Uterus (tissue), 4 donors: ENCODE results near the gene CIITA. TPM values are rescaled to one million over a fixed set of nuclear protein-coding genes. Genes with fewer than 3 reads are reported as not detected.

Source experiments
- DNase-seq, 2 donors: peaks; one replicate each; pipeline ENCODE4 v3.0.0-alpha.2; 2019 to 2020
- H3K27ac ChIP-seq, 2 donors: fragments of 200-600 bp; sonication (generic); 1 replicate in 1 of 2; 2 replicates in 1 of 2; pipeline ENCODE4 v1.5.1; 2016 to 2018
- H3K27me3 ChIP-seq, 2 donors: fragments of 200-600 bp; sonication (generic); one replicate each; pipeline ENCODE4 v1.5.1; 2018 to 2019; ENCODE audit warnings: control low read depth in 1 of 2
- H3K36me3 ChIP-seq, 2 donors: fragments of 200-600 bp; sonication (generic); one replicate each; pipeline ENCODE4 v1.5.1; 2019; ENCODE audit warnings: control low read depth in 1 of 2
- H3K4me1 ChIP-seq, 2 donors: fragments of 200-600 bp; sonication (generic); one replicate each; pipeline ENCODE4 v1.5.1; 2018 to 2019; ENCODE audit warnings: control low read depth in 1 of 2
- H3K4me3 ChIP-seq, 2 donors: fragments of 200-600 bp; sonication (generic); 1 replicate in 1 of 2; 2 replicates in 1 of 2; pipeline ENCODE4 v1.5.1; 2018 to 2019; ENCODE audit warnings: mild to moderate bottlenecking in 1 of 2
- H3K9me3 ChIP-seq, 2 donors: fragments of 200-600 bp; sonication (generic); one replicate each; pipeline ENCODE4 v1.5.1; 2019; ENCODE audit warnings: control low read depth in 1 of 2
- POLR2A ChIP-seq, 2 donors: fragments of 450-650 bp; IDR thresholded peaks; one replicate each; pipeline ENCODE4 v1.6.1; 2016; ENCODE audit warnings: antibody characterized with exemption in 2 of 2, mild to moderate bottlenecking in 1 of 2, moderate library complexity in 1 of 2
- intact Hi-C: fragments of 100-400 bp; cut with DNase I; formaldehyde crosslinking; loops from one replicate; pipeline ENCODE4 v1.15.1; 2023; ENCODE audit warnings: low total_unique reads
- total RNA-seq, 4 donors: library from RNA; depleted of rRNA in 3 of 4; stranded (reverse); fragments of >200 nt in 3 of 4; gene quantifications; one replicate each; pipeline versions ENCODE4 v1.1.0 to v1.2.4, GENCODE V29; 2014 to 2023
- TF ChIP-seq, protein P1 (sequence below), 4 experiments: fragments of 200-600 bp in 2 of 4; fragments of 450-650 bp in 2 of 4; sonication (generic) in 2 of 4; IDR thresholded peaks; one replicate each; pipeline ENCODE4 v1.5.1; 2016 to 2019; ENCODE audit warnings: antibody characterized with exemption in 4 of 4, mild to moderate bottlenecking in 2 of 4, moderate library complexity in 1 of 4
- donor health status: DM: yes; HTN: yes; CAD: no.

Gene CIITA
- total RNA-seq, 4 donors from 2014 or later = 7.1 to 48.3 (median 18.8) TPM

DNA sequence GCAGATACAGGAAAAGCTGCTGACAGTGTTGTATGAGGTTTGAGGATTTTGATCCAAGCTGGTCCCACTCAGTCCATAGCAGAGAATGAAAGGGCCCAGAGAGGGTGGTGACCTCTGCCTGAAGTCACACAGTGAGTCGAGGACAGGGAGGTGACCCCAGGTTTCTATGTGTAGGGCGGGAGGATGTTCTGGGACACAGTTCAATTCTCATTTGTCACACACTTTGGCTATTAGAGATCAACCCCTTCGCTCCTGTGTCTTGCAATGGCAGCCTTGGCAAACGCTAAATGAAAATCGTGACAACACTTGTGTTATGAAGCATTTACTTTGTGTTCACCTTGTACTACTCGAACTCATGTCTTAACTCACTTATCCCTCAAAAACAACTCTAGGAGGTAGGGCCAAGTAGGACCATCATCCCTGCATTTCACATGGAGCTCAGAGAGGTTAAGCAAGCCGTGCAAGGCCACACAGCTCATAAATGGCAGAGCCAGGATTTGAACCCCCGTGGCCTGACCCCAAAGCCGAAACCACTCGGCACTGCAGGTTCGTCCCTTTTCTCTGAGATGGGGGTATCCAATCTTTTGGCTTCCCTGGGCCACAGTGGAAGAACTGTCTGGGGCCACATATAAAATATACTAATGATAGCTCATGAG lies 55.1 kb downstream of the CIITA start:
- TF ChIP-seq, protein P1, sequence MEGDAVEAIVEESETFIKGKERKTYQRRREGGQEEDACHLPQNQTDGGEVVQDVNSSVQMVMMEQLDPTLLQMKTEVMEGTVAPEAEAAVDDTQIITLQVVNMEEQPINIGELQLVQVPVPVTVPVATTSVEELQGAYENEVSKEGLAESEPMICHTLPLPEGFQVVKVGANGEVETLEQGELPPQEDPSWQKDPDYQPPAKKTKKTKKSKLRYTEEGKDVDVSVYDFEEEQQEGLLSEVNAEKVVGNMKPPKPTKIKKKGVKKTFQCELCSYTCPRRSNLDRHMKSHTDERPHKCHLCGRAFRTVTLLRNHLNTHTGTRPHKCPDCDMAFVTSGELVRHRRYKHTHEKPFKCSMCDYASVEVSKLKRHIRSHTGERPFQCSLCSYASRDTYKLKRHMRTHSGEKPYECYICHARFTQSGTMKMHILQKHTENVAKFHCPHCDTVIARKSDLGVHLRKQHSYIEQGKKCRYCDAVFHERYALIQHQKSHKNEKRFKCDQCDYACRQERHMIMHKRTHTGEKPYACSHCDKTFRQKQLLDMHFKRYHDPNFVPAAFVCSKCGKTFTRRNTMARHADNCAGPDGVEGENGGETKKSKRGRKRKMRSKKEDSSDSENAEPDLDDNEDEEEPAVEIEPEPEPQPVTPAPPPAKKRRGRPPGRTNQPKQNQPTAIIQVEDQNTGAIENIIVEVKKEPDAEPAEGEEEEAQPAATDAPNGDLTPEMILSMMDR (IDR thresholded peaks at IDR 0.05) = no peak
- no peak for TF ChIP-seq POLR2A (IDR thresholded peaks at IDR 0.05)
- intact Hi-C loops = no loop called here
- H3K36me3 ChIP-seq = no peaks in the 10 kb centered on the region
- peaks cover 0 to 3% of the 10 kb centered on the region in 2 donors for H3K4me1 ChIP-seq
- H3K9me3 ChIP-seq = no peaks in the 10 kb centered on the region
- H3K27ac ChIP-seq = no peak overlapping the region
- no peak overlapping the region for H3K4me3 ChIP-seq
- no peaks in the 10 kb centered on the region for H3K27me3 ChIP-seq
- DNase-seq = no peak

DNA sequence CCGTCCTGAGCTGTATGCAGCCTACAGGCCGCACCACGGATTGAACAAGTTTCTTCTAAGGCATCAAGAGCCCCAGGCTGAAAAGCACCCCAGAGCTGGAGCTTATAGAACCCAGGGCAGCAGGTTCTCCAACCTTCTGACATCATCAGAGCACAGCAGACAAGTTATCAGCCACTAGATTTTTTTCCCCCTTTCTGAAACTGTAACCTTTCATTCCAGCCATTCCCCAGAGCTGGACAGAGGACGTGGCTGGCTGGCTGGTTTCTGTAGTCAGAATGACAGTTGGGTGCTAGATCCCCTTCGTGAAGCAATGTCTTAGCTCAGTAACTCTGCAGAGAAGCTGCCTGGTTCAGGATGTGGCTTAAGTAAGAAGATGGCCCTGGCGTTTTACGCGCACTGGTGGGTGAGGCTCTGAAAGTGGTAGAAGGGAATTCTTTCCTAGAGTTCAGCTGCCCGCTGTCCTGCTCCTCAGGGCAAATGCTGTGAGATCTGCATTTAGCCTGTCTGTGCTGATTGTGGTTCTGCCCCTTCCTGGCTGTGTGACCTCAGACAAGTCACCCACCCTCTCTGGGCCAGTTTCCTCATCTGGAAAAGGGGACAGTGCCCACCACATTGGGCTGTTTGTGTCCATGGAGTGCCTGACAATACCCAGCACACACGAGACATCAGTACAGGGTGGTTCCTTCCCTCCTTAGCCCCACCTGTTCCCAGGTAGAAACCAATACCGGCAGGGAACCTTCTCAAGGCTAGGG lies 56.1 kb downstream of the CIITA start:
- no peak overlapping the region for H3K27ac ChIP-seq
- no peaks in the 10 kb centered on the region for H3K27me3 ChIP-seq
- H3K4me3 ChIP-seq = no peak overlapping the region
- no peaks in the 10 kb centered on the region for H3K36me3 ChIP-seq
- TF ChIP-seq, protein P1 (IDR thresholded peaks at IDR 0.05) = no peak
- TF ChIP-seq POLR2A (IDR thresholded peaks at IDR 0.05) = no peak
- peaks cover 0 to 14% of the 10 kb centered on the region in 2 donors for H3K4me1 ChIP-seq
- DNase-seq = no peak
- no peaks in the 10 kb centered on the region for H3K9me3 ChIP-seq
- intact Hi-C loops = no loop called here

DNA sequence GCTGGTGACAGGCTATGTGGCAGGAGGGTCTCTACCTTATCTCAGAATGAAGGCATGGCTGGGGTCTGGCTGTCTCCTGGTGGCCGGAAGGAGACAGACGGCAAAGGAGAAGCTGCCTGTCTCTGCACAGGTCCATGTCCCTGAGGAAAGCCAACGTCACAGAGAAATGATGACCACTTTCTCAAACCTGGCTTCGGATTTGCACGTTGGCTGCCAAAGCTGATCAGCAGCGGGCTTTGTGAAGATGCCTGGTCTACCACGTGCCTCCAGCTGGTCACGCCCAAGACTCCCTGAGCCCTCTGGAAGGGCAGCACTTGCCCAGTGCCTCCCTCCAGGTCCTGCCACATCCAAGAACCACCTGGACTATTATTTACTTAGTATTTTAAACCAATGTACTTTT lies 56.9 kb downstream of the CIITA start:
- H3K4me1 ChIP-seq = peaks cover 0 to 21% of the 10 kb centered on the region in 2 donors
- intact Hi-C loops = no loop called here
- H3K36me3 ChIP-seq = no peaks in the 10 kb centered on the region

DNA sequence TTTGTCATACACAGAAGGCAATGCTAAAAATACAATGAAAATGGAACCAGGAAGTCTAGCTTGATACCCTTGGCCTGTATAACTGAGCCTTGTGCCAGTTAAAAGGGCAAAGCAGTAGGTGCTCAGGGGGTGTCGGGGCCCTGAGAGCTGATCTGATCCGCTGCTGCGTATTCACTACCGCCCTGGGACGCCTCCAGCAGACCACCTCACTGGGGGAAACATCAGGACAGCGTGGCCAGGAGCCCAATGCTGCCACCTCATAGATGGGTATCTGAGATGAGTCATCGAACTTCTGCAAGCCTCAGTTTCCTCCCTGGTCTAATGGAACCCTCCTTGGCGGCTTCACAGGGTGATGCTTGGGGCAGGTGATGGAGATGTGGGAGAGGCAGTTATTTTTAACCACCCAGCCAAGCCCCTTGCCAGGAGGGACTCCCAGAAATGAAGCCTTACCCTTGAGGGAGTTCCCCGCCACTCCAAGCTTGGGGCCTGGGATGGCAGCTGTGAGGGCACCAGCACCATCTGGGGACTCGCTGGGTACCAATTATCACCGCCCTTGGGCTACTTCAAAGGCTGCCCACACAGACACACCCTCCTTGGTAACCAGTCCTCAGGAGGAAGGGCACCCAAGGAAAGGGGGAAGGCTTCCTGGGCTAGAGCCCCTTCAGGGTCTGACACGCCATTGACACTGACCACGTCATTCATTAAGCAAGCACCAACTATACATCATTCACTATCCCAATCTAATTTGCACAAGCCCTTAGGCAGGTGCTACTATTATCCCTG lies 57.5 kb downstream of the CIITA start:
- Histone ChIP-seq H3K9me3 (no peaks in the 10 kb centered on the region), H3K4me1 (peaks cover 6 to 23% of the 10 kb centered on the region in 2 donors)
- intact Hi-C loops = no loop called here

More for the DNA sequence above, 56.9 kb downstream of the CIITA start:
- Histone ChIP-seq H3K9me3 (no peaks in the 10 kb centered on the region), H3K27me3 (no peaks in the 10 kb centered on the region), H3K4me3 (no peak overlapping the region), H3K27ac (no peak overlapping the region)
- DNase-seq = no peak
- TF ChIP-seq, protein P1 (IDR thresholded peaks at IDR 0.05) = no peak
- TF ChIP-seq POLR2A (IDR thresholded peaks at IDR 0.05) = no peak

More for the DNA sequence above, 57.5 kb downstream of the CIITA start:
- no peak overlapping the region for H3K27ac ChIP-seq
- DNase-seq = no peak
- H3K4me3 ChIP-seq = no peak overlapping the region
- TF ChIP-seq, protein P1 (IDR thresholded peaks at IDR 0.05) = no peak
- TF ChIP-seq POLR2A (IDR thresholded peaks at IDR 0.05) = no peak
- H3K27me3 ChIP-seq = no peaks in the 10 kb centered on the region
- no peaks in the 10 kb centered on the region for H3K36me3 ChIP-seq
